ENCODE data around the gene DEAF1.
"Not testable (repeated sequence)": the region's sequence is repeated elsewhere in the genome, so short reads cannot be mapped to it uniquely, and the experiment has no call there.

The DEAF1 gene

GRCh38 chr11:694563-695287, at the start of gene DEAF1:
DEAF1 (minus strand) TSS chr11:695222; CDS start chr11:695047, 175 bp downstream.
- DNase-seq, result peak; percentile 97

GRCh38 chr11:742571-743201, 47.7 kb upstream of the DEAF1 start:
- no peak for DNase-seq

- no peak for DNase-seq
Measured at GRCh38 chr11:742156-742546, 47.1 kb upstream of the DEAF1 start.

GRCh38 chr11:737899-738298, 42.9 kb upstream of the DEAF1 start:
- DNase-seq, result not testable (repeated sequence)

GRCh38 chr11:737366-737765, 42.3 kb upstream of the DEAF1 start:
- DNase-seq, result no peak

- not testable (repeated sequence) for DNase-seq
Measured at GRCh38 chr11:734541-734940, 39.5 kb upstream of the DEAF1 start.

GRCh38 chr11:733072-733471, 38.0 kb upstream of the DEAF1 start:
- DNase-seq, result no peak

- no peak for DNase-seq
Measured at GRCh38 chr11:729492-730074, 34.6 kb upstream of the DEAF1 start.

GRCh38 chr11:728901-729491, 34.0 kb upstream of the DEAF1 start:
- DNase-seq, result no peak

GRCh38 chr11:727859-728748, 33.1 kb upstream of the DEAF1 start:
- DNase-seq, result peak; percentile 41

GRCh38 chr11:727281-727701, 32.3 kb upstream of the DEAF1 start:
- no peak for DNase-seq

- DNase-seq, result peak; percentile 24
Measured at GRCh38 chr11:726278-727220, 31.5 kb upstream of the DEAF1 start.

- DNase-seq, result no peak
Measured at GRCh38 chr11:725624-726202, 30.7 kb upstream of the DEAF1 start.

- DNase-seq, result no peak
Measured at GRCh38 chr11:724778-725386, 29.9 kb upstream of the DEAF1 start.

GRCh38 chr11:724049-724777, 29.2 kb upstream of the DEAF1 start:
- DNase-seq, result no peak

GRCh38 chr11:723120-723883, 28.3 kb upstream of the DEAF1 start:
- DNase-seq, result no peak

- DNase-seq, result no peak
Measured at GRCh38 chr11:722346-722811, 27.4 kb upstream of the DEAF1 start.

- DNase-seq, result no peak
Measured at GRCh38 chr11:721741-722345, 26.8 kb upstream of the DEAF1 start.

Data from NCI-H1092 (cell line).